A549 (cell line): ENCODE results near the gene FAR1.

Experiments used
- EHMT2 ChIP-seq: fragments of 200-600 bp; sonication (generic); IDR thresholded peaks from 2 replicates; pipeline ENCODE4 v1.6.1; 2016; ENCODE audit warnings: antibody characterized with exemption, low read depth, mild to moderate bottlenecking, moderate library complexity
- HDAC2 ChIP-seq: fragments of 200-600 bp; sonication (generic); IDR thresholded peaks from 2 replicates; pipeline ENCODE4 v1.6.1; 2016
- KDM1A ChIP-seq: fragments of 200-600 bp; sonication (generic); IDR thresholded peaks from 2 replicates; pipeline ENCODE4 v1.6.1; 2016; ENCODE audit warnings: low read depth, mild to moderate bottlenecking
- MAFK ChIP-seq: fragments of 450-650 bp; IDR thresholded peaks from 2 replicates; pipeline ENCODE4 v1.6.1; 2014; ENCODE audit not compliant: partially characterized antibody
- POLR2A ChIP-seq: IDR thresholded peaks from 2 replicates; pipeline ENCODE4 v1.6.1; 2012; ENCODE audit warnings: mild to moderate bottlenecking, low read length
- RAD21 ChIP-seq, 2 experiments: fragments of >200 bp in 1 of 2; sonication (Bioruptor Twin) in 1 of 2; formaldehyde crosslinking in 1 of 2; IDR thresholded peaks in 1 of 2; conservative IDR thresholded peaks in 1 of 2; 2 replicates in 1 of 2; 3 replicates in 1 of 2; pipeline ENCODE4 v1.6.1; 2012 to 2018; ENCODE audit warnings: inconsistent platforms in 1 of 2
- REST ChIP-seq: fragments of 200-600 bp; sonication (generic); IDR thresholded peaks from 2 replicates; pipeline ENCODE4 v1.6.1; 2016; ENCODE audit warnings: antibody characterized with exemption, mild to moderate bottlenecking, moderate library complexity
- ZFP36 ChIP-seq: fragments of 450-650 bp; IDR thresholded peaks from 2 replicates; pipeline ENCODE4 v1.6.1; 2014; ENCODE audit warnings: borderline replicate concordance; ENCODE audit not compliant: partially characterized antibody
- TF ChIP-seq, protein P1 (sequence below): fragments of >200 bp; sonication (Bioruptor Twin); formaldehyde crosslinking; IDR thresholded peaks from 3 replicates; pipeline ENCODE4 v1.5.1; 2016

DNA sequence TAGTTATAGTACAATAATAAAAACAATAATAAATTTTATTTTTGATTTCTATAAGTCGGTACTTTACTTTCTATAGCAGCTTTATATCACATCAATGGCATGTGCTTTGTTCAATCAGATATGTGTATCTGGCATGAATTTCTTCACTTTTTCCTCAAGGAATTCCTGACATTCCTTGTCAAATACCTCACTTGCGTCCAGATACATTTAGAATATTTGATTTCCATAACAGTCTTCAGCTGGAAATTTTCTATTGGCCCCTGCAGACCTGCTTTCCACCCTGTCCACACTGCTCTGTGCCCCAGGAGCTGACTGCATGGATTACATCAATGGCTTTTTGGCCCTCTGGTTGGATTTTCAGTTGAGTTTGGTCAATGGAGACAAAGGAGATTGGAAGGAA, 93.2 kb downstream of the FAR1 start:
- TF ChIP-seq ZFP36 (no peak), POLR2A (no peak), RAD21 (conservative IDR thresholded peaks at IDR 0.05 in 1 of 2, IDR thresholded peaks at IDR 0.05 in 1 of 2) (no peak), REST (no peak), KDM1A (no peak), EHMT2 (no peak), MAFK (no peak), HDAC2 (no peak)
- TF ChIP-seq, protein P1, sequence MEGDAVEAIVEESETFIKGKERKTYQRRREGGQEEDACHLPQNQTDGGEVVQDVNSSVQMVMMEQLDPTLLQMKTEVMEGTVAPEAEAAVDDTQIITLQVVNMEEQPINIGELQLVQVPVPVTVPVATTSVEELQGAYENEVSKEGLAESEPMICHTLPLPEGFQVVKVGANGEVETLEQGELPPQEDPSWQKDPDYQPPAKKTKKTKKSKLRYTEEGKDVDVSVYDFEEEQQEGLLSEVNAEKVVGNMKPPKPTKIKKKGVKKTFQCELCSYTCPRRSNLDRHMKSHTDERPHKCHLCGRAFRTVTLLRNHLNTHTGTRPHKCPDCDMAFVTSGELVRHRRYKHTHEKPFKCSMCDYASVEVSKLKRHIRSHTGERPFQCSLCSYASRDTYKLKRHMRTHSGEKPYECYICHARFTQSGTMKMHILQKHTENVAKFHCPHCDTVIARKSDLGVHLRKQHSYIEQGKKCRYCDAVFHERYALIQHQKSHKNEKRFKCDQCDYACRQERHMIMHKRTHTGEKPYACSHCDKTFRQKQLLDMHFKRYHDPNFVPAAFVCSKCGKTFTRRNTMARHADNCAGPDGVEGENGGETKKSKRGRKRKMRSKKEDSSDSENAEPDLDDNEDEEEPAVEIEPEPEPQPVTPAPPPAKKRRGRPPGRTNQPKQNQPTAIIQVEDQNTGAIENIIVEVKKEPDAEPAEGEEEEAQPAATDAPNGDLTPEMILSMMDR = no peak
